H9 (cell line): ENCODE results near the gene RAB26. TPM values are rescaled to one million over a fixed set of nuclear protein-coding genes. Genes with fewer than 3 reads are reported as not detected.

Experiments
- DNase-seq: peaks from one replicate; pipeline ENCODE4 v3.0.0-alpha.2; 2017
- H2AFZ ChIP-seq: one replicate; pipeline ENCODE4 v1.6.1; 2013; ENCODE audit warnings: mild to moderate bottlenecking, low read length, control low read depth, moderate library complexity
- H2AK5ac ChIP-seq: 2 replicates; pipeline ENCODE4 v1.6.1; 2013; ENCODE audit warnings: low read length, control low read depth, mixed read lengths; ENCODE audit not compliant: insufficient read length
- H2BK120ac ChIP-seq: one replicate; pipeline ENCODE4 v1.6.1; 2013; ENCODE audit warnings: low read depth, mild to moderate bottlenecking, low read length, control low read depth, inconsistent platforms; ENCODE audit not compliant: poor library complexity, severe bottlenecking
- H2BK12ac ChIP-seq: 2 replicates; pipeline ENCODE4 v1.6.1; 2013; ENCODE audit warnings: low read length, control low read depth, mixed read lengths, low read depth; ENCODE audit not compliant: insufficient read length
- H2BK15ac ChIP-seq: 2 replicates; pipeline ENCODE4 v1.6.1; 2013; ENCODE audit warnings: low read depth, low read length, control low read depth
- H2BK20ac ChIP-seq: one replicate; pipeline ENCODE4 v1.6.1; 2013; ENCODE audit warnings: low read depth, mild to moderate bottlenecking, low read length, control low read depth, inconsistent platforms; ENCODE audit not compliant: poor library complexity, severe bottlenecking
- H2BK5ac ChIP-seq: 2 replicates; pipeline ENCODE4 v1.6.1; 2013; ENCODE audit warnings: low read length, control low read depth, mixed read lengths; ENCODE audit not compliant: insufficient read length
- H3K14ac ChIP-seq: 2 replicates; pipeline ENCODE4 v1.6.1; 2013; ENCODE audit warnings: low read length, control low read depth; ENCODE audit not compliant: insufficient read depth
- H3K18ac ChIP-seq: 2 replicates; pipeline ENCODE4 v1.6.1; 2013; ENCODE audit warnings: low read depth, mild to moderate bottlenecking, mixed read lengths, low read length, control low read depth; ENCODE audit not compliant: insufficient read length
- H3K23ac ChIP-seq: 2 replicates; pipeline ENCODE4 v1.6.1; 2013; ENCODE audit warnings: low read length, control low read depth, mixed read lengths, low read depth; ENCODE audit not compliant: insufficient read length
- H3K23me2 ChIP-seq: 2 replicates; pipeline ENCODE4 v1.6.1; 2013; ENCODE audit warnings: low read depth, mild to moderate bottlenecking, mixed read lengths, low read length, control low read depth; ENCODE audit not compliant: insufficient read length, poor library complexity, severe bottlenecking
- H3K27ac ChIP-seq: 2 replicates; pipeline ENCODE4 v1.5.1; 2013; ENCODE audit warnings: low read length, control low read depth, mixed read lengths, low read depth; ENCODE audit not compliant: insufficient read length
- H3K27me3 ChIP-seq: 2 replicates; pipeline ENCODE4 v1.6.1; 2013; ENCODE audit warnings: low read length, control low read depth, inconsistent platforms; ENCODE audit not compliant: insufficient read depth
- H3K4ac ChIP-seq: 2 replicates; pipeline ENCODE4 v1.6.1; 2013; ENCODE audit warnings: low read depth, mild to moderate bottlenecking, control low read depth, inconsistent platforms, low read length, moderate library complexity
- H3K4me1 ChIP-seq: 2 replicates; pipeline ENCODE4 v1.6.1; 2013; ENCODE audit warnings: low read length, control low read depth, inconsistent platforms; ENCODE audit not compliant: insufficient read depth
- H3K4me2 ChIP-seq: 2 replicates; pipeline ENCODE4 v1.6.1; 2013; ENCODE audit warnings: low read length, control low read depth, mixed read lengths; ENCODE audit not compliant: insufficient read length, insufficient read depth
- H3K56ac ChIP-seq: 2 replicates; pipeline ENCODE4 v1.6.1; 2013; ENCODE audit warnings: low read depth, mild to moderate bottlenecking, mixed read lengths, low read length, control low read depth; ENCODE audit not compliant: insufficient read length
- H3K79me1 ChIP-seq: 2 replicates; pipeline ENCODE4 v1.6.1; 2013; ENCODE audit warnings: low read depth, mild to moderate bottlenecking, moderate library complexity, low read length, control low read depth, inconsistent platforms; ENCODE audit not compliant: insufficient read depth, poor library complexity, severe bottlenecking
- H3K79me2 ChIP-seq: 2 replicates; pipeline ENCODE4 v1.6.1; 2013; ENCODE audit warnings: low read length, control low read depth, inconsistent platforms; ENCODE audit not compliant: insufficient read depth
- H3K9ac ChIP-seq: 2 replicates; pipeline ENCODE4 v1.6.1; 2013; ENCODE audit warnings: low read length, control low read depth, mixed read lengths; ENCODE audit not compliant: insufficient read length; ENCODE audit errors: extremely low read depth
- H3K9me3 ChIP-seq: one replicate; pipeline ENCODE4 v1.6.1; 2013; ENCODE audit warnings: low read depth, low read length, inconsistent platforms; ENCODE audit not compliant: control insufficient read depth
- H3T11ph ChIP-seq: one replicate; pipeline ENCODE4 v1.6.1; 2013; ENCODE audit warnings: mild to moderate bottlenecking, low read length, control low read depth, inconsistent platforms
- H4K20me1 ChIP-seq: one replicate; pipeline ENCODE4 v1.6.1; 2013; ENCODE audit not compliant: control insufficient read depth, insufficient read length, insufficient read depth
- H4K5ac ChIP-seq: 2 replicates; pipeline ENCODE4 v1.6.1; 2013; ENCODE audit warnings: low read depth, mild to moderate bottlenecking, mixed read lengths, low read length, control low read depth; ENCODE audit not compliant: insufficient read length
- H4K8ac ChIP-seq: replicated peaks from 2 replicates; pipeline ENCODE4 v1.6.1; 2013; ENCODE audit warnings: low read length, control low read depth, mixed read lengths, low read depth; ENCODE audit not compliant: insufficient read length
- H4K91ac ChIP-seq: 2 replicates; pipeline ENCODE4 v1.6.1; 2013; ENCODE audit warnings: low read depth, mild to moderate bottlenecking, moderate library complexity, mixed read lengths, low read length, control low read depth; ENCODE audit not compliant: insufficient read length
- H3K27ac Mint-ChIP-seq, 3 experiments: 2 replicates in 2 of 3; 3 replicates in 1 of 3; pipeline ENCODE4 v1.8.0; 2020 to 2021; ENCODE audit warnings: mixed read lengths in 3 of 3, mild to moderate bottlenecking in 1 of 3, moderate library complexity in 1 of 3
- H3K27me3 Mint-ChIP-seq: 2 replicates; pipeline ENCODE4 v1.8.0; 2021; ENCODE audit warnings: low read depth, mild to moderate bottlenecking, moderate library complexity, mixed read lengths
- H3K36me3 Mint-ChIP-seq, 3 experiments: 2 replicates in 2 of 3; 3 replicates in 1 of 3; pipeline ENCODE4 v1.8.0; 2020 to 2021; ENCODE audit warnings: low read depth in 3 of 3, mixed read lengths in 3 of 3; ENCODE audit not compliant: insufficient read depth in 1 of 3
- H3K4me1 Mint-ChIP-seq, 2 experiments: 2 replicates each; pipeline ENCODE4 v1.8.0; 2020; ENCODE audit warnings: mixed read lengths in 2 of 2
- H3K4me3 Mint-ChIP-seq, 2 experiments: 2 replicates in 1 of 2; 3 replicates in 1 of 2; pipeline ENCODE4 v1.8.0; 2020 to 2021; ENCODE audit warnings: mild to moderate bottlenecking in 2 of 2, mixed read lengths in 2 of 2, moderate library complexity in 1 of 2
- H3K9me3 Mint-ChIP-seq, 2 experiments: 2 replicates in 1 of 2; 3 replicates in 1 of 2; pipeline ENCODE4 v1.8.0; 2020; ENCODE audit warnings: mild to moderate bottlenecking in 2 of 2, mixed read lengths in 2 of 2, moderate library complexity in 1 of 2
- CTCF ChIP-seq: fragments of 200-600 bp; sonication (generic); conservative IDR thresholded peaks from 3 replicates; pipeline ENCODE4 v1.8.0; 2021; ENCODE audit warnings: antibody characterized with exemption, mild to moderate bottlenecking
- whole genome bisulfite sequencing: extraction: QIAGEN DNeasy Blood & Tissue Kit; methylation state at CpG from one replicate; pipeline ENCODE4 v1.1.7; 2013; ENCODE audit warnings: missing lambda C conversion rate, low lambda C conversion rate, mixed read lengths; ENCODE audit not compliant: insufficient read length; ENCODE audit errors: extremely low coverage; 5-methylcytosine and 5-hydroxymethylcytosine counted together
- total RNA-seq: library from RNA; stranded (reverse); gene quantifications from 2 replicates; pipeline ENCODE4 v1.2.1, GENCODE V29; 2021

The RAB26 gene
- total RNA-seq, 1 experiment from 2014 or later = 2.4 TPM

DNA sequence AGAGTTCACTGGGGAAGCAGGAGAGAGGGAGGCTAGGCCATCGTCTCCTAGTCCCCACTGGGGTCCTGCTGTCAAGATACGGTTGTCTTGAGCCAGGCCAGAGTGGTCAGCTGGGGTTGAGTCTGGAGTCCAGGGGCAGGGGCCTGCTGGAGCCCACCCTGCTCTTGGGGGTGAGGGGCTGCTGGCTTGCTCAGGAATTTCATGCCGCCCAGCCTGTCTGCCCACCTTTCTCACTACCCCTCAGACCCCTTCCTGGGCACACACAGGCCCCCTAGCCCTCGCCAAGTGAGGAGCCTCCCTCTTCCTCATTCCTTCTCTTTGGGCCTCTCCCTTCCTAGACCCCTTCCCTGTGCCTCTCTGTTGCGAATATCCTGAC lies 8.4 kb downstream of the RAB26 start:
- Histone ChIP-seq H3K79me1 (peaks cover 17% of the 10 kb centered on the region), H3K18ac (no peak overlapping the region), H2BK12ac (no peak overlapping the region), H2AK5ac (no peak overlapping the region), H2BK120ac (no peak overlapping the region), H4K91ac (no peak overlapping the region), H3K79me2 (peaks cover 55% of the 10 kb centered on the region; the same call in 1 of the 2 replicates), H3K56ac (no peak overlapping the region), H3K27ac (no peak overlapping the region), H3K23ac (no peak overlapping the region), H3K4me1 (no peaks in the 10 kb centered on the region; the same call in 1 of the 2 replicates), H3K27me3 (no peaks in the 10 kb centered on the region), H3K9ac (no peak overlapping the region), H2BK15ac (no peak overlapping the region), H2AFZ (no peak overlapping the region), H3K4me2 (peak overlapping the region; percentile 73), H2BK5ac (no peak overlapping the region), H3K4ac (no peak overlapping the region), H3K9me3 (no peaks in the 10 kb centered on the region), H2BK20ac (no peak overlapping the region), H4K20me1 (peaks cover 2% of the 10 kb centered on the region), H4K8ac (no peak overlapping the region), H3T11ph (no peak overlapping the region), H3K23me2 (peaks cover 25% of the 10 kb centered on the region), H4K5ac (no peak overlapping the region), H3K14ac (no peak overlapping the region; the same call in 1 of the 2 replicates)
- WGBS = no CpG with 5 or more reads among the region's 5 CpGs
- Mint-ChIP-seq H3K9me3 (peaks cover 0 to 9% of the 10 kb centered on the region in 2 experiments; a peak in 2 of 5 replicates), H3K4me3 (peak overlapping the region; percentile 97), H3K4me1 (peaks cover 20 to 47% of the 10 kb centered on the region in 2 experiments), H3K27me3 (no peaks in the 10 kb centered on the region; the same call in 1 of the 2 replicates), H3K27ac (peak overlapping the region; percentile 53 to 87 (median 85); a peak in 4 of 7 replicates), H3K36me3 (peaks cover 30 to 38% (median 34%) of the 10 kb centered on the region in 3 experiments)
- DNase-seq = no peak
- no peak for TF ChIP-seq CTCF
